PC-9 (cell line): ENCODE data around the gene C22orf39.

ENCODE experiments used
- EZH2 ChIP-seq: fragments of 200-600 bp; sonication (generic); IDR thresholded peaks from 2 replicates; pipeline ENCODE4 v1.8.0; 2017; ENCODE audit warnings: antibody characterized with exemption, low read depth
- TF ChIP-seq, protein P1 (sequence below): fragments of 200-600 bp; sonication (generic); conservative IDR thresholded peaks from 2 replicates; pipeline ENCODE4 v1.6.1; 2017; ENCODE audit warnings: mixed run types, antibody characterized with exemption, mild to moderate bottlenecking, moderate library complexity

DNA sequence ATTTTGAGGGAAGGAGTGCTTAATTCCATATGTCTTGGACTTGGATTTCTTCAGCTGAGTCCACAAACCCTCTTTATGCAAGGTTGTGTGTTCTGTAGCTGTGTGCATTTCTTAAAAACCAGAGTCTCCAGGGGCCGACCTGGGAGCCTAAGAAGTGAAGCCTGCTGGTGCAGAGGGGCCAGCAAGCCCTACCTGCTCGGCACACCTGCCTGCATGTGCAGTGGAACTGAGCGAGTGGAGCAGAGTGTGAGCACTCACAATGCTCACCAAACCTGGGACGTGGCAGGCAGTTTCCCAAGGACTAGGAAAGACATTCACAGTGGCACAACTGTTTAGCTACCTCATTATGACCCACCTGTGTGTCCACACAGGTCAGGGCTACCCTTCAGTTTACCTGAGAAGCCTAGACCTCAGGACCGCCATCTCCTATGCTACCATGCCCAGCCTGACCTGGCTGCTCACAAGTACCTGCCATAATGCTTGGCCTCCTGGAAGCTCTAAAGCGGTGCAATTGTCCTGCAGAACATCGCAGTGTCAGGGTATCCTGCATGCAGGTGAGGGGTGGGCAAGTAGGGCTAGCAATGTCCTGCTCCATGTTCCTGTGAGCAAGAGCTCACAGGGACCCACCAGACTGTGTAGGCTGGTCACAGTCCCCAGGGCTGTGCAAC lies 3.8 kb downstream of the C22orf39 start:
- TF ChIP-seq, protein P1, sequence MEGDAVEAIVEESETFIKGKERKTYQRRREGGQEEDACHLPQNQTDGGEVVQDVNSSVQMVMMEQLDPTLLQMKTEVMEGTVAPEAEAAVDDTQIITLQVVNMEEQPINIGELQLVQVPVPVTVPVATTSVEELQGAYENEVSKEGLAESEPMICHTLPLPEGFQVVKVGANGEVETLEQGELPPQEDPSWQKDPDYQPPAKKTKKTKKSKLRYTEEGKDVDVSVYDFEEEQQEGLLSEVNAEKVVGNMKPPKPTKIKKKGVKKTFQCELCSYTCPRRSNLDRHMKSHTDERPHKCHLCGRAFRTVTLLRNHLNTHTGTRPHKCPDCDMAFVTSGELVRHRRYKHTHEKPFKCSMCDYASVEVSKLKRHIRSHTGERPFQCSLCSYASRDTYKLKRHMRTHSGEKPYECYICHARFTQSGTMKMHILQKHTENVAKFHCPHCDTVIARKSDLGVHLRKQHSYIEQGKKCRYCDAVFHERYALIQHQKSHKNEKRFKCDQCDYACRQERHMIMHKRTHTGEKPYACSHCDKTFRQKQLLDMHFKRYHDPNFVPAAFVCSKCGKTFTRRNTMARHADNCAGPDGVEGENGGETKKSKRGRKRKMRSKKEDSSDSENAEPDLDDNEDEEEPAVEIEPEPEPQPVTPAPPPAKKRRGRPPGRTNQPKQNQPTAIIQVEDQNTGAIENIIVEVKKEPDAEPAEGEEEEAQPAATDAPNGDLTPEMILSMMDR, result no peak
- TF ChIP-seq EZH2, result no peak
